NCI-H1048 (cell line): ENCODE results near the gene MTMR11.

Experiments
- DNase-seq: peaks from one replicate; lab custom pipeline; 2025; lab: John Stamatoyannopoulos, UW

The MTMR11 gene

DNA sequence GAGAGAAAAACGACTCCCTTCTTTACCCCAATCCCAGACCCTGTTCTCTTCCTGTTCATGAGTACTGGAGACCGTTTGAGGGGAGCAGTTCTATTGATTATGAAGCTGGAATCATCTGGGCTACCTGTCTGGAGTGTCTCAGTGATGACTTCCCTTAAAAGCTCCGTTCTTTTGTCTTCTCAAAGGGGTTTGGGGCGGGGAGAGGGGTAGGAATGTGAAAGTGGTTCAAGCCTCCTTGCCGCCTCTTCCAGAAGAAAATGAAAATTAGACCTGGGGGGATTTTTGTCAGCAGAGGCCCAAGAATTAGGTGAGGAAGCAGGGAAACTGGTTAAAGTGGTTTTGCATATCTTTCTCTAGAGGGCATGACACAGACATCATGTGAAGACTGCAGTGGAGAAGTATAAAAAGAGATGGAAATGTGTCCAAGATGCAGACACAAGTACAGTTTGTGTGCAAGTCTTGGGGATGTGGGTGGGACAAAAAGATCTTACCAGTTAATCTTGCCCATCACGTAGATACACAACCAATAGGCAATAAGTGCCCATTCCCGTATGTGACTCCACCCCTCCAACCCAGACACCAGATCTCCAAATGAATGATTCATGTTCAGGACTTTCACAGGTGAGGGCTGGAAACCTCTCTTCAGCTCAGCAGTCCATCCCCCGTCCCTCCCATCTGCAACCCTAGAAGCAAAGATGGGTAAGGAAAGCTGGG lies 470 bp upstream of the MTMR11 start:
- DNase-seq, result no peak

DNA sequence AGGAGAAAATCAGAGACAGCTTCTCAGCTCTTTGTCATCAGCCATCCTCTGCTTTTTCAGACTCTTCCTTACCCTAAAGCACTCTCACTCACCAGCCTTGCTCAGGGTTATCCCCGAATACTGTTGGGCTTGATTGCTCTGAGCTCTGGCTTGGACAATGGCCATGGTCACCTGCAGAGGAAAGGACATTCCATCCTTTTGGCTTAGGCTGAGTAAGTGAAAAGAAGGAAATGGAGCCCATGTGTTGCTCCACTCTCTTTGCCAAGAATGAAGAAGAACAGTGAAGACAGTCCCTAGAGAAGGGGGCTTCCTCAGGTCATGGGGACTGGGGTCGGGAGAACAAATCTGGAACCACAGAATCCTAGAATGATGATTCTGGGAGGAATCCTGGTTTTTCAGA lies 2.3 kb downstream of the MTMR11 start:
- DNase-seq, result no peak

DNA sequence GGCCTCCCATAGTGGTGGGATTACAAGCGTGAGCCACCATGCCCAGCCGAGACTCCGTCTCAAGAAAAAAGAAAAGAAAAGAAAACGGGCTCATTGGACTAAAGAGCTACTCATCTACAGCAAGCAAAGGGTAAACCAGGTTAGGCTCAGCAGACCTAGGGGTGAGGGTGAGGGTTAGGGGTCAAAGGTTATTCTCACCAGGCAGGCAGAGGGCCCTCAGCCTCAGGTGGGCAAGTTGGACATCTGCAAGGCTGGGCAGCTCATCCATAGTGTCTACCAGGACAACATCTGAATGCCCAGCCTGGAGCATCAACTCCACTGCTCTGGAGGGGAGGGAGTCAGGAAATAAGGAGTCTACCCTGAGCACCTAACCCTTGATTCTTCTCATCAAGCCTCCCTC lies 3.5 kb downstream of the MTMR11 start:
- no peak for DNase-seq

DNA sequence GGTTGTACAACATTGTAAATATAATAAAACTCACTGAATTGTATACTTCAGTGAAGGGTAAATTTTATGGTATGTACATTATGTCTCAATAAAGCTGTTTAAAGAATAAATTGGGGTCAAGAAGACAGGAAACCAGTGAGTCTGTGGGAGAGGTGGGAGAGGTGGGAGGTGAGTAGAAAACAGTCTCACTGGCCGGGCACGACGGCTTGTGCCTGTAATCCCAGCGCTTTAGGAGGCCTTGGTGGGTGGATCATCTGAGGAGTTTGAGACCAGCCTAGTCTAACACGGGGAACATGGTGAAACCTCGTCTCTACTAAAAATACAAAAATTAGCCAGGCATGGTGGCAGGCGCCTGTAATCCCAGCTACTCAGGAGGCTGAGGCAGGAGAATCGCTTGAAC lies 4.2 kb downstream of the MTMR11 start:
- DNase-seq, result no peak

DNA sequence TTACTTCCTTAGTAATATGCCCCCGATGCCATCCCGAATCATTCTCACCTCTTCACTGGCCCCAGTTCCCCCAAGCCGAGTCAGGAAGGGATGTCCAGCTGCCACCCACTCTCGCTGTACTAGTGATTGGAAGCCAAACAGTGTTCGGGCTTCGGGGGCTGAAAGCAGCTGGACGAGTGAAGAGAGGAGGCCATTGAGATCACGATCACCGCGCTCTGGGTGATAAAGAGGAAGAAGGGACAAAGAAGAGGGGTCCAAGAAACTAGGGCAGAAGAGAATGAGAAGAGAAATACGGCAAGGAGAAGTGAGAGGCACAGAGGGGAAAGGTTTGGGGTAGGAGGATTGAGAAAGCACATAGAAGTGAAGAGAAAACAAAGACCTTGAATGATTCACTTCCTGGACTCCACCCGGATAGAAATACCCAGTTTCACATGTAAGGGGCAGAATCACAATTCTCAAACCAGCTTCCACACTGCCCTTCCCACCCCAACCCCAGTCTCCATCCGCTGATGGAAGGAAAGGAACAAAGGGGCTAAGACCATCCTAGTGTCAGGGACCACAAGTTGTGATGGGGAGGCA lies 5.4 kb downstream of the MTMR11 start:
- no peak for DNase-seq

DNA sequence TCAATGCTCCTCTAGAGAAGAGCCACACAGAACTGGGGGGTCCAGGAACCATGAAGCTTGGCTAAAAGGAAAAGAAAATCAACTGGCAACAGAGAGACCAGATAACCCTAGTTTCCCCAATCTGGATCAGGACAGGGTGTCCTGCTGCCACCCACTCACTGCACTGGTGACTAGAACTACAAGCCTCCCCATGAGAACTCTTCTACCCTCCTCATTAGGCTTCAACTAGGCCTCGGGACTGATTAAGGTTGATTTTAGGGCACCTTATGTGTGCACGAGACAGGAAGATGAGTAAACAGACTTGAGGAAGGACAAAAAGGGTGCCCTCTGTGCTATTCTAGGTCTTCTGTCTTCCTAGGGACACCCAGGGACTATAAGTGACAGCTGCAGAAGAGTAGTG lies 6.8 kb downstream of the MTMR11 start:
- no peak for DNase-seq

DNA sequence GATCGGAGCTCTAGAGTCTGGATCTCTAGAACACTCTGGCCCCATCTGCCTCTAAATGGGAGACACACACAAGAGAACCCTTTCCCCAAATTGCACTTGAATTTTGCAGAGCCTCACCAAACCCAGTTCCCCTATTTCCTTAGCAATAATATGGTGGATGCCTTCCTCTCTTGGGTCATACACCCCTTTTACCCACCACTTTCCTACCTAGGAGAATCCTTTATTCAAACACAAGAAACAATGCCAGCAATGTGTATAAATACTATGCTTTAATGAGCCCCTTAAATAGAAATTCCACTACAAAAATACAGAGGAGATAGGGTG lies 8.3 kb downstream of the MTMR11 start:
- DNase-seq, result no peak

DNA sequence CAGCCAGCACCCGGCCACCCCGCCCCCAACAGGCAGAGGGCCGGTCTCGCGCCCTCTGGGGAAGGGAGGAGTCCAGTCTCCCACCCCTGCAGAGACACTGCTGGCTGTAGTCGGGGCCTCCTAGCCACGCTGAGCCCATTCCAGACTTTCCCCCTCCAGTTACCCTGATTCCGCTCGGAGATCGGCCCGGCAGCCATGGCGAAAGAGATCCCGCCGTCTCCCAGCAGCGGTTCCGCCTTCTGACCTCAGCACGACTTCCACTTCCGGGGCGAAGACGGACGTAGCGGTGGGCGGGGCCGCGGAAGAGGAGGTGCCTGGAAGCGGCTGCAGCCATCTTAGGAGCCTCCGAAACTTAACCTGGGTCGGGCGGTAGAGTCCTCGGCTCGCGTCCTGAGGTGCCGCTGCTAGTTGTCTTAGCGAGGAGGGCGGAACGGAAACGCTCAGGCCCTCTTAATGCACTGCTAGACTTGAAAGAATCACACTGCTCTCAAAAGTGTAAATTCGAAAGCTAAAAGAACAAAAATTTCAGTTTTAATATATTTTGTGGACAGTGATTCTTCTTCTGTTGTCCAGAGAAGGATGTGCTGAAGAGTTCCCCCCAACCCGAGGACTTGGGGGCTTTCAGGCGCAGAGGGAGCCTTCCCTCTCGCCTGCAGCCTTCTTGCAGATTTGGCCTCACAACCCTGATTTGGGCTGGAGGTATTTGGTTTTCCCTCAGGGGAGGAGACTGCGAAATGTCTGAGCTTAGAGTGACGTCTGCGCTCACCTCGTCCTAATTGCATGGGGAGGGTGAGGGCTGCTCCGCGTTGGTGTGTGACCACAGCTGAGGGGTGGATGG lies 8.9 kb downstream of the MTMR11 start, which contains the start of gene SF3B4:
Gene SF3B4, minus strand, starts transcription at position 241 of the 838 bp plus-strand sequence. Its CDS starts 44 bp downstream, at position 197.
- peak; percentile 96 for DNase-seq

DNA sequence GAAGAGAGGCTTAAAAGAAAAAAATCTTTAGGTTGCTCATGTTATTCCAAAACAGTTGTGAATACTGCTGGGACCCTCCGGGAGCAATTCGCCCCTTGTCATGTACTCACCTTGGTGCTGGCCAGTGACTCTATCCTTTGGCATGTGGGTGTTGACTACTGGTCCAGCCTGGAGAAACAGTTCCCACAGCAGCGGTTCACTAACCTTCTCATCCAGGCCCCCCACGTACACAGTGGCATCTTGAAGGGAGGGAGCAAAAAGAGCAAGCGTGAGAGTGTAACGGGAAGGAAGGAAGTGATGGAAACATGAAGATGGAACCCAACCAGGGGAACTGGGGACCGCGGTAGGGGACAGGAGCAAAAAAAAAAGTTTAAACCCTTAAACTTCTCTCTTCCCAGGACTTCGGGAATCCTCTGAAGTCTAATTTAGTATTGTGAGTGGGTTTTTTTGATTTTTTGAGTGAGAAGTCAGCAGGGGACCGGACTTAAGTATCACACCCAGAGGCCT lies 9.6 kb downstream of the MTMR11 start:
- no peak for DNase-seq

DNA sequence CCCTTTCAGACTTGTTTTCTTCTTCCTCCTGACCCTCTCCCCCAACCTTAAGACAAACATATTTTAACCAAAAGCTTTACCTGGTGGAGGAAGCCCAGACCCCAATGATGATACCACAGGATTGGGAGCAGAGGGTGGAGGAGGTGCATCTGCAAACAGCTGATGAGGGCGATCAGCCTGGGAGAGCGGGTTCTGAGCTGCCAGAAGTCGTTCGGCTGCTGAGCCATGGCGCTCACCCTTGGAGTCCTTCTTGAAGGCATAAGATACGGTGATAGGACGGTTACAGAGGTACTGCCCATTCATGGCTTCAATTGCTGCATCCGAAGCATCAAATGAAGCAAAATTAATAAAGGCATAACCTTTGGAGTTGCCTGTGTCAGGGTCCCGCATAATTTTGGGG lies 10.4 kb downstream of the MTMR11 start:
- DNase-seq, result no peak

DNA sequence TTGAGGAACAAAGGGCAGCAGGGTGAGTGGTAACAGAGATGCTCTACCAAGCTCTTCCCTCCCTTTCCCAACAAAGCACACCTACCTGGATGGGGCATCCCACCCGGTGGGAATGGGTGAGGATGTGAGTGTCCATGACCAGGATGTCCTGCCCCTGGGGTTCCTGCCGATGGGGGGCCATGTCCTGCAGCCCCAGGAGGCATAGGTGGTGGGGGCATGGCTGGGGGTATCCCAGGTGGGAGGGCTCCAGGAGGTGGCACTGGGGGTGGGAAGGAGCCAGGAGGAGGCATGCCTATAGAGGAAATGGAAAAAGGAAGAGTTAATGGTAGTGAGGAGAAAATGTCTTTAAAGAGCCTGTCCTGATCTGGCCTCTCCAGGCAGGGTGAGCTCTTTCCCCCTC lies 10.9 kb downstream of the MTMR11 start:
- DNase-seq, result no peak

DNA sequence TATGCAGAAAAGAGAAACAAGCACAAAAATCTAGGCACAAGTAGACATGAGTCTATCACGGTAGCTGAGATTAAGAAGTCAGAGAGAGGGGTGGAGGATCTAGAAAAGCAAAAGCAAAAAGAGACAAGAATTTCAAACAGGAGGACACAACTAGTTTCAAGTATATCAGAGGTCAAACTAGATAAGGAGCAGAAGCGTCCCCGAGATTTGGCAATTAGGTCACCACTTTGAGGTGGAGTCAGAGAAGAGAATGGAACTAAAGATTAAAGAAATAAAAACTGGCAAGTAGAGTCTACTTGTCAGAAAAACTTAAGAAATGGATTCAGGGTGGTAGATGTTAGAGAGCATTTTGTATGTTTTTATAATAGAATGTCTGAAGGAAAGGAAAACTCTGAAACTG lies 11.3 kb downstream of the MTMR11 start:
- no peak for DNase-seq

DNA sequence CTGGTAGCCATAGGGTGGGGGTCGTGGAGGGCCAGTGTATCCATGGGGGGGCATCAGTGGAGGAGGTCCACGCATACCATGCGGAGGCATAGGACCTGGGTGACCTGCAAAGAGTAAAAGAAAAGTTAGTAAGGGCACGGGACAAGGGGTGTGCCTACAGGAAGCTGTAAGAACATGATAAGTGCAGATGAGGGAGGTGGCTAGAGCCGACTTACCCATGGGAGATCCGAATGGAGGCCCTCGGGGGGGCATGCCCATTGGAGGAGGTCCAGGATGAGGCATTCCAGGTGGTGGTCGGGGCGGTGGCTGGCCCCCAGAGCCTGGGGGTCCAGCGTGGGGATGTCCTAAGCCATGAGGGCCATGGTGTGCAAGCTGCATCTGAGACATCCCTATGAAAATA lies 13.1 kb downstream of the MTMR11 start:
- DNase-seq, result no peak

DNA sequence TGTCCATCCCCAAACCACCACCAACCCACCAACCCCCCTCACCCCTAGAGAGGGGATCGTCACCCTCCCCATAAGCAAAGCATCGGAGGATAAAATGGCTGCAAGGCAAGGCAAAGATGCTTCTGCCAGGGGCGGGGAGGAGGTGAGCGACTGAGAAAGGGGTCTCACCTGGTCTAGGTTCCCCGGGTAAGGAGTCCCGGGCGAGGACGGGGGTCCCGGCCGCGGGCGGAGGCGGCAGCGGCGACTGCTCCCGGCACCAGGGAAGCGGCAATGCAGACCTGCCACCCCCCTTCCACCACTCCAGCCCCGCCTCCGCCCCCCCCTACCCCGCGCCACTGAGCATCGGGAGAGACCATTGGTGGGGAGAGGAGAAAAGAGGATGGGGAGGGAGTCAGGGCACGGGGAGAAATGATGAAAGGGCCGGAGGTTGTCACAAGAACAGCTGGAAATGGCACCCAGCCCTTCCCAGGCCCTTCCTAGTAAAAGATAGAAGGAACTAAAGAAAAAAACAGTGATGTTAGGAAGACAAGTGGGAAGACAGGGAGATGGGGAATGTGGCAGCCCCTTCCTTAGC lies 19.0 kb downstream of the MTMR11 start, which contains the start of gene SV2A:
Gene SV2A, minus strand, starts transcription at position 274 of the 574 bp plus-strand sequence. CDS start 4,004 bp downstream, outside the sequence.
- no peak for DNase-seq

DNA sequence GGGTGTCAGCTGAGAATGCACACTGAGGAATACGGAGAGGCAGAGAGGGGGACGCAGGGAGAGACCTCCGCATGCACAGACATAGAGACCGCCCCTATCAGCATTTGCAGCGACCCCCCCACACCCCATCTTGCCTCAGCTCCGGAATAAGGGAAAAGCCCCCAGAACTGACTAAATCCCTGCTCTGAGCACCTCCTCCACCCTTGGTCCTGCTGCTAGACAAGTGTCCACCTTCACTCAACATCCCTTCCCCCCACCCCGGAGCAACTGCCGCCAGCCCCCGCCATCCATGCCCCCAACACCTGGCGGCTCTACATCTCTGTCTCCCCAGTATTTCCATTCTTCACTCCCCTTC lies 19.8 kb downstream of the MTMR11 start:
- no peak for DNase-seq

DNA sequence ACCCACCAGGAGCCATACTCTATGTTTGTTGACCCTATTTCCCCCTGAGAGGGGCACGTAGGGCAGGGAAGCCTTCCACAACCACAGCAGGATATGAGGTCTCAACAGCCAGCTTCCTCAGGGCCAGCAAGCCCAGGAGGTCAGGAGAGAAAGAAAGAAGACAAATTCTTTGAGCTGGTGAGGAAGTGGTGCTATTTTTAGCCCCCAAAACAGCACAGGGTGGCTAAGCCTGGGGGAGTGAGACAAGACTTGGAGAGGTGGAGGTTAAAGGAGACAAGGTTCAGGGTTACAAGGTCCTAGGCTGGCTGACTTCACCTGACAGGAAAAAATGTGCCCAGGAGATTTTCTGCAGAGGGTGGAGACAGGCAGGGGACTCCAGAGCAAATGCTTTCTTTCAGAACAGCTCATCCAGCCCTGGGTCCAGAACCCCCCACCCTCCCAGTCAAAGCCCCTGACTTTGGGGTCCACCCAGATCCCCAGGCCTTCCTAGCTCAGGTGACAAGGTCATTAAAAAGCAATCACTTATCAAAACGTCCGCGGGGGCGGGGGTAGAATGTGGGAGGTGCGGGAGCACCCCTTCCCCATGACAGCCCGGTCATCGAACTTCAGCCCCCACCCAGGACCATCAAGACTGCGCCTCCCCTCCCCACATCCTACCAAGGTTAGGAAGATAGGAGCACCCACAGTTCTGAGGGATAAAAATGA lies 20.3 kb downstream of the MTMR11 start:
- DNase-seq, result no peak

DNA sequence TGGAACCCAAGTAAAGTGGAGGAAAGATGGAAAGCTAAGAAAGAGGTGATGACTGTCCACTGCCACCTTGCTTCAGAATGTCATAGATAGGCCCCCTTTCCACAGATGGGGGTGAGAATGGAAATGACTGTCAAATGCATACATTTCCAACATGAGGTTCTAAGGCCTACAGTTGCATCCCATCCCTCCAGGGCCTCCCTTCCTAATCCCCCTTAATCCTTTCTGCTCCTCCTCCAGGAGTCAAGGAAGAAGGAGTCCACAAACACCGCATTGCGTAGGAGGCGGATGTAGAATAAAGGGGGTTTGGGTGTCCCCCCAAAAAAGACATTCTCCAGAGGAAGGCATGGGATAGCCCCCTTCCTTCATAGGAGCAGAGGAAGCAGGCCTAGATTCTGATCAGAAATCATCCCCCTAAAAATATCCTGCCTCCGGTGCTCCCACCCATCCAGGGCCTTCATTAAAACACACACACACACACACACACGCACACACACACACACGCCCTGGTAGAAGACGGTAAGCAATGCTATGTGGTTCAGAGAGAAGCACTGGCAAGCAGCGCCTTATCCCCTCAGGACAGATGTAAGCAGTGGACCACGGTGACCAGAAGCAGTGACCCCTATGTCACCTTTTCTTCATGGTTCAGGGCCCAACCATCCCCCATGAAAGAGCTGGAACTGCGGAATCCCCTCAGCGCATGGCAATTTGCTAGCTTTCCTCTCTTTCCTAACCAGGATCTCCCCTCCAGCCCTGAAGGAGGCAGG lies 21.1 kb downstream of the MTMR11 start:
- no peak for DNase-seq

DNA sequence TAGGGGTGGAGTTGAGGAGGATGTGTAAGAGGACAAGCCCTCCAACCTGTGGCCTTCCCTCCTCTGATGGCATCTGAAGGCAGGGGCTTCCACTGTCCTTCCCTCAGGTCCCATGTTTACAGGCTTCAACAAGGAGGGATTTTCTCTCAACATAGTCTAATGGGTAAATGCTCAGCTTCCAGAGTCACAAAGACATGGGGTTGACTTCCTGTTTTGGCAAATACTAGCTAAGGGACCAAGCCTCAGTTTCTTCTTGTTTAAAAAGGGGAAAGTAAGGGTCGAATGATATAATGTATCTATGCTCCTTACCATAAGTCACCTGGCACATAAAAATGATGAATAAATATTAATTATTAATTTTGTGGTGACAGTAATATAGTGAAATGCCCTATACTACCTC lies 22.1 kb downstream of the MTMR11 start:
- DNase-seq, result no peak

DNA sequence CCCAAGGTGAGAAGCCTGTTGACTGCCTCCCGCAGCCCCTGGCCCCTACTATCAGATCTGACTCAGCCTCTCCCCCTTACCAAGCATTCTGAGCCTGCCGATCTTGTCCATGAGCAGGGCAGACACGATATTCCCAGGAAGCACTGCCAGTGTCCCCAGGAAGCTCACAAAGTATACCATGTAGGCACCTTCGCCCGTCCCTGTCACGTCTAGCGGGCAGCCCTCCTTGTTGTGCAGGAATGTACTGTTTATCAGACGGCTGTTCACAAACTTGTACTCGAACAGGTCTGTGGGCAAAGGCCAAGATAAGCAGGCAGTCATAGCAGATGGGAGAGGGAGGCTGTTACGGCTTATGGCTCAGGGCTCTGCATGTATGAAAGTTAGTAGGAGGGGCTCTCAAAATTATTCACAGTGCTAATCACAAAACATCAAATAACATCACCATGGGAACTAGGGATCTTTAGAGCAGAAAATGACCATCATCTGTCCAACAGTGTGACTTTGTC lies 30.1 kb downstream of the MTMR11 start:
- DNase-seq, result no peak

DNA sequence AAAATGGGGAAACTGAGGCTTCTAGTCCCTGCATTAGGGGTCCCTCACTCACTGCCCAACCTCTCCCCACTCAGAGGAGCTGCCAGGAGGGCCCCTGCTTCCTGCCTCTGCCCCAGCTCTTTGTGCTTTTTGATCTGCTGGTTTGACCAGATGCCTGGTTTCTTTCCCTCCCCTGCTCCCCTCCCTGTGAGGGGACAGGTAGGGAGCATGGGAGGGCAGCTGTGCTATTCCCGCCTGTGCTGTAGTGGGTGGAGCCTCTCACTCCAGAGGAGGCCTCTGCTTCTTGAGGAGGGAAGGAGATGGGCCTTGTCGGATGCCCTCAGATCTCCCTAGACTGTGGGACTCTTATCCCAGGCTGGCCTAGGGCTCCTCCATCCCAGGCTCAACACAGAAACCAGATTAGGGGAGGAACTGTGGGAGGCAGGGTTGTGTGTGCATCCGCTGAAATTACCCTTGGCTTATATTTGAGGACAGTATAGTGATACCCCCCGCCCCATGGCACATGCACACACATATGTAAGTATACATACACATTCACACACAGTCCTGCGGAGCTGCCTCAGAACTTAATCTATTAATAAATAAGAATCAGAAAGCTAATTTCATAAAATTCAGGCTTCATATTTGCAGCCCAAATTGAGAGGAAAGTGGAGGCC lies 32.7 kb downstream of the MTMR11 start:
- DNase-seq, result no peak
